DMS53 (cell line): Measurements from ENCODE around the gene MAP3K4.

Experiments
- DNase-seq: peaks from one replicate; lab custom pipeline; 2025; lab: John Stamatoyannopoulos, UW

The MAP3K4 gene

DNA sequence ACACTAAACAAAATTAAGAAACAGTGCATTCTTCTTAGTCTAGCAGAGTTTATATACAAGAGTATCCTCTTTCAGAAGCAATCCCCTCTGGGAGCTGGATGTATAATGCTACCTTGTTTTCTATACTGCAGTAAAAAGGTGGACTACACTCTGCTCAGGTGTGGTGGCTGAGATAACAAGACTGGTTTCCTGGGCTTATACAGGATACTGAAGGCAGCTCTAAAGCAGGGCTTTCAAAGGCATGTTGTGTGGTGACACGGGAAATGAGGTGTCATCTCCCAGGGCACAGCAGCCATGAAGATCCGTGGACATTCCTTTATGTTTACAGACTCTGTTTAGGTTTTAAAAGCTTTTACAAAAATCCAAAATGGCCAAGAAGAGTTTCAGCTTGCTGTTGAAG, 136.7 kb downstream of the MAP3K4 start:
- DNase-seq: no peak

DNA sequence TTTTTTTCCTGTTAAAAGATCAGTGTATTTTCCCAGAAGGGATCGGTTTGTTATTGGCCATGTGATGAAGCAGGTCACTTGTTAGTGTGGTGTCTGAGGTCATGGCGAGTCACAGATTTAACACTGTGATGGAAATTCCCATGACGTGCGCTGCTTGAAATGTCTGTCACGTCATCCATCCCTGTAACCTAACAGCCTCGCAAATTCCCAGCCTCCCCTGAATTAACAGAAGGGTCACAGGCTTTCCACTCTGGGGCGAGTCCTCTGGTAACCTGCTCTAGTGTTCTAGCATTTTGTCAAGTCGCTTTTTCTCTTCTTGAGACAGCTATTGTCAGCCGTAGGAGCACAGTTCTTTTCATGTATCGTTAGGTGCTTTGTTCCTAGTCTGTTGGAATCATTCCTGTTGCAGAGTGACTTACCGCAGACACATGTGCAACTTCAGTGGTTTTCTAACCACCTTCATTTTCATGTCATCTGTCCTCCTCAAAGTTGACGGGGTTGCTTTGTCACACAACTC, 137.2 kb downstream of the MAP3K4 start:
- DNase-seq: no peak

DNA sequence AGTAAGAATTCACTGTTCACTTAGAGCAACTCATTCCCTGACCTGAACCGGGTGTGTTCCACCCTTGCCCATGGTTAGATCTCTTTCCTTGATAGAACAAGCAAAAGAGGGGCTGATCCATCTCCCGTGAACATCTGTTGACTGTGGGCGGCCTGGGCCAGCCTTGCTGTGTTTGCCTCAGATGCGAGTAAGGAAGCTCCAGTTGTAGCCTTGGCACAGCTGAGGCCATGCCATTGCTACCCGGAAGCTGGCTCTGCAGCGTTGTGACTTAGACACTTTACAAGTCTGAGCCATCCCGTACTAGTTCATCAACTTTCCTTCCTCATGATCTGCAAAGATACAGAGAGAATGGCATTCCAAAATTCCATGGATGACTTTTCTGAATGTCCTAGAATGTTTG, 139.0 kb downstream of the MAP3K4 start:
- no peak for DNase-seq

DNA sequence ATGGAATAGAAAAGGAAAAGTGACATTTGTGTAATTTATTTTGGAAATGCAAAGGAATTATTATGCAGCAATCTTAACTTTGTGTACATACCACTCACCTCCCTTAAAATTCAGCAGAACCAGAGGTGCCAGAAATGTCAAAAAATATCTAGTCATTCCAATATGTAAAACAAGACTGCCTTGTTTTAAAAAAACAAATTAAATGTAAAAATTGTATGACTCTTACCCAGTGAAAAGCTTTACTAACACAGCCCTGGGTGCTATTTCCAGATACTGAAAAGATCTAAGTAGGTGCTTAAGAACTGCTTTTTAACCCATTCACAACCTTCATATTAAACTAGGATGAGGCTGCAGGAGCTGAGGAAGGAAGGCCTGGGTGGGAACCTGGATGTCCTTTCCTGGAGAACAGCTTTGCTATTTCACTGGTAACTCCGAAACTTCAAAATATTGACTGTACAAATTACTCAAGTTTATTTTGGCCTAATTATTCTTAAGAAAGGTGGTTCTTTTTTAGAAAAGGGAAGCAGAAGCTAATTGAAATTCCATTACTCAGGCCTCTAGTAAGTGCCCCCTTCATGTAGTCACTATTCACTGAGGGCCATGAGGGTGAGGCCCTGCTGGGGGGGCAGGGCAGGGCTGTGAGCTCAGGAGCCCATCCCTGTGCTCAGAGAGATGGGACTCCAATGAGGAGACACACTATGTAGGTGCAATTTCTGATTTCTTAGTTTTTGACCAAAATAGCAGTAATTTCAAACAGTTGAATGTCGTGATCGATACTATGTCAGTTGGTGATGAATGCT, 139.6 kb downstream of the MAP3K4 start:
- no peak for DNase-seq

DNA sequence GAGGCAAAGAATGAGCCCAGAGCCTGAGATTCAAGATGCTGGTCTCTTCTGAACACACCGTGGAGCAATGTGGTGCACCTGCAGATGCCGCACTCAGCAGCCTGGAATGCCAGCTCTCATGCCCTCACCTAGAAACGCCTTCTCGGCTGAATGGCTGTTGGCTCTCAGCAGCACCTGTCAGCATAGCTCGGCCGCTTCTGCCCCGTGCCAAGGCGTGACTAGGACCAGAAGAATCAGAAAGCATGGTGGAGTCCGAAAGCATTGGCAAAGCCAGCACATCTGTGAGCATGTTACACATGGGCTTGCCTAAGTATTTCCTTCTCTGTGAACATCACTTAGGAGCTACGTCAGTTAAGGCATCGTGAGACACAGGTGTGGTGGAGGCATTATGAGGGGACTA, 140.8 kb downstream of the MAP3K4 start:
- no peak for DNase-seq

DNA sequence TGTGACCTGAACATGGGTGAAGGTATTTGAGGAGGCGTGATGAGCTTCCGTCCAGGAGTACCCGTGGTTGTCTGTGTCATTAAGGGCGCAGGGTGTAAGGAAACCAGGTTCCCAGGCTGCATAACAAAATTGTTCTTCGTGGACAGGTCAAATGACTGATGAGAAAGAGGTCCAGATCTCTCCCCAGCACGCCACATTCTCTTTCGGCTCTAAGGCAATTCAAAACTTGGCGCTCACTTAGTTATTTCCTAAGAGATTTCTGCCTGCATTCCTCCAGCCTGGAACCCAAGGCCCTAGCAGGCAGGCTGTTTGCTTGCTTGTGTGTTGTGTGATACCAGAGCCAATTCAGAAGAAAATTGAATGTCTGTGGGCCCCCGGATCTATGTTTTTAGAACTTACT, 142.4 kb downstream of the MAP3K4 start:
- DNase-seq: no peak

DNA sequence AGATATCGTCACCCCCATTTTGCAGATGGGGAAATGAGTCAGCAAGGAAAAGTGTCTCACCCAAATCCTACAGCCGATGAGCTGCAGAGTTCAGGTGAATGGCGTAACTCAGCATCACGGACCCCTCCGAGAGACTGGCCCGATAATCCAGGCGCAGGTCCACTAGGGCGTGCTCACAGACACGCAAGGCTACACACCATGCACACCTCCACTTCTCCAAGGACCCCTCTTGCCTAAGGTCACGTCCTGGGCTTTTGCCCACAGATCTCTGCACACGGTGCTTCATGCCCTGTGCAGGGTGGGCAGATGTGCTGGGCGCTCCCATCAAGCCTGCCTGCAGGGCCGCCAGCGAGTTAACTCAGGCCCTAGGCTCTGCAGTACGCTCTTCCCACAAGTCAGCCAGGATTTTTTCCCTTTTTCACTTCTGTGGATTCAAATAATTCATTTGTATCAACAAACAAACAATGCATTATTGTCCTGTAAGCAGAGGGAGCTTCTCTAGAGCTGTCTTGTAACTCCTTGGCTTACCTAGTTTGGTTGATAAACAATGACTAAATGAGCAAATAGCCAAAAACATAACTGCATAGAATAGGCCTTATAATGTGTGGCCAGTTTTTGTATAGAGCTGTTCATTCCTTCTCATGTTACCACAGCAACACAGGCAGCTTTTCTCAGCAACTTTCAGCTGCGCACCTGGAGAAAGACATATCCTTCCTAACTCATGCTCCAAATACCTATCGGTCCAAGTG, 143.2 kb downstream of the MAP3K4 start:
- DNase-seq: no peak

DNA sequence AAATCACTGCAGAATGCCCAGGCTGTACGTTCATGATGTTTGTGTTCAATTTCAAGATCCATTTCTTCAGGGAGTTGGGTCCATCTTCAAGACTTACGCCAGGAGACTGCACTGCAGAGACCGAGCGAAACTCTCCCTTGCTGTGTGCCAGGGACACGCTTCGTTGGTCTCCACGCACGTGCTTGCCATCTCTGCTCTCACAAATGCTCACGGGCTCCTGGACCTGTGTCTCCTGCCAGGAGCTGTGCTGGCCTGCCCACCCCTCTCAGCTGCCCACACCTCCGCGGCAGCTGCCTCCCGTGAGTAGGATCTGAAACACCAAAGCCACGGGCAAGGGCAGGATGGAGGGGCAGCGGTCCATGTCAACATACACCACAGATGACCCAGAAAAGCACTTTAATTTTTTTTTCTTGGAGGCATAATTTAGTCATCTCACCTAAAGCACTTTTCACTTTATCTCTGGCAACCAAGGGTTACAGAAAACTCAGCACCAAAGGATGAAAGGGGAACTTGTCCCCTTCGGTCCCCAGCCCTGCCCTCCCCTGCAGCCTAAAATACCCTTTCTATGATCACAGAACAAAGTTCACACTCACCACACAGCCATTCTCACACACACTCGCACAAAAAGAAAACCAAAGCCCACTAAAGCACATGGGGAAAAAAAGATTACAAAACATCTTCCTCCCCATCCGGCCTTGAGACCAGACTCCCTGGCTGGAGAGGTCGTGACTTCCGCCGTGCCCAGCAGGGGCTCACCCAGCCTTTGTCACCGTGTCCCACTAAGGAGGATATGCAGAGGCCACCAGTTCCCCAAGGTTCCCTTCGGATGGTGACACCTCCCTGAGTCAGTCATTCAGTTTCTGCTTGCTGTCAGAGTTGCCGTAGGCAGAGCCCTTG, 144.4 kb downstream of the MAP3K4 start:
- no peak for DNase-seq

DNA sequence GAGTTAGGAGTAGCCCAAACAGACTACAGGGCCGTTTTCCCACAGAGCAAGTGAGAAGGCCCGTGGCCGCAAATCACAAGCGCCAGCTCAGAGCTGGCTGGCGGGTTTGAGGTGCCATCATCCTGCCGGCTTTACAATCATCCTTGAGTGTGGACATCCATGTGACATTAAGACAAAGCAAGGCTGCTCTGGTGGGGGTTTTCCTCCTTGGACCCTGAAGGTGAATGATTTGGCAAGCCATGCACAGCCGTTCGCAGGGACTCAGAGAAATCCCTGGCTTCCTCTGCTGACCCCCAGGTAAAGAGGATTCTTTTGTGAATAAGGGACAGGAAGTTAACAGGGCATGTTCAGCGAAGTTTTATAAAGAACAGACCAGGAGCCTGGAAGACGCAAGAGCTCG, 145.1 kb downstream of the MAP3K4 start:
- DNase-seq: no peak

DNA sequence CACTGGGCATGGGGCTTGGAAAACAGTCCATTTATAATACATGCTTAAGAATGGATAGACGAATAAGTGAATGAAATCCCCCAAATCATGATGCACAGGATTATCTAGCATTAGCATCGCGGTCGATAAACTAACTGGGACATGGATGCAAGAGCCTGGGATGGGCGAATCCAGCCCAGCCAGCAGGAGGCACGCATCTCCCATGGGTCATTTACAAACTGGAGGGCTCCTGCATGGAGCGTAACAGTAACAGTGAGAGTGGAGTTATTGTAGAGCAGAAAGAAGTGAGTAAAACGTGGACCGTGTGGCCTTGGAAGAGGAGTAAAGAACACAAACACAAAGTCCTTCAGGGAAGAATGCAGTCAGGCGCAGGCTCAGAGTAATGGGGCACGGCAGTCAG, 145.8 kb downstream of the MAP3K4 start:
- no peak for DNase-seq

DNA sequence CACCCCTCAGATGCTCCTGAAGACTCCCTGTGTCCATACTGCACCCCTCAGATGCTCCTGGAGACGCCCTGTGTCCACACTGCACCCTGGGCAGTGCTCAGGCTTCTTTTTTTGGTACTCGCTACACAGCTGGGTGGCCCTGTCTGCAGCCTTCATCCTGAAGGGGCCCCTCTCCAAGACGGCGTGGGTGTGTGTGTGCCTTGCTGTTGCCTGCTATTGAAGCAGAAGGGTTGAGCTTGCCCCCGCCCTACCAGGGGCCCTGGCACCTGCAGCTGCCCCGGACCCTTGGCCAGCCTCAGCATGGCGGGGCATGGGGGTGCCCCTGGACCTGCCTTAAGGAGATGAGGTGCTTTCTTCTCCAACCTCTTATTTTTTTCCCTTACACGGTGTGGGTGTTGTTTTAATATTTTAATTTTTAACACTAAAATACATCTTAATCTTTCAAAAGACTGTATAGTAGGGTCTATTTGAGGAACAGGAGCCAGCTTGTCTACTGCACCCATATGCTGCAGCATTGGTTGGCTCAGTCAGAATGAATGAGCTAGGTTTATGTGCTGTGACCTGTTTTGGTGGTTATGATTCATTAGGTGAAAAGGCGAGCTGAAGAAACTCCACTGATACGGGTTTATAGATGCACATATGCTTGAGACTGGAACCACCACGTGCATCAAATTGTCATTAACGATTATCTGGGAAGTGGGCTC, 146.4 kb downstream of the MAP3K4 start:
- no peak for DNase-seq

DNA sequence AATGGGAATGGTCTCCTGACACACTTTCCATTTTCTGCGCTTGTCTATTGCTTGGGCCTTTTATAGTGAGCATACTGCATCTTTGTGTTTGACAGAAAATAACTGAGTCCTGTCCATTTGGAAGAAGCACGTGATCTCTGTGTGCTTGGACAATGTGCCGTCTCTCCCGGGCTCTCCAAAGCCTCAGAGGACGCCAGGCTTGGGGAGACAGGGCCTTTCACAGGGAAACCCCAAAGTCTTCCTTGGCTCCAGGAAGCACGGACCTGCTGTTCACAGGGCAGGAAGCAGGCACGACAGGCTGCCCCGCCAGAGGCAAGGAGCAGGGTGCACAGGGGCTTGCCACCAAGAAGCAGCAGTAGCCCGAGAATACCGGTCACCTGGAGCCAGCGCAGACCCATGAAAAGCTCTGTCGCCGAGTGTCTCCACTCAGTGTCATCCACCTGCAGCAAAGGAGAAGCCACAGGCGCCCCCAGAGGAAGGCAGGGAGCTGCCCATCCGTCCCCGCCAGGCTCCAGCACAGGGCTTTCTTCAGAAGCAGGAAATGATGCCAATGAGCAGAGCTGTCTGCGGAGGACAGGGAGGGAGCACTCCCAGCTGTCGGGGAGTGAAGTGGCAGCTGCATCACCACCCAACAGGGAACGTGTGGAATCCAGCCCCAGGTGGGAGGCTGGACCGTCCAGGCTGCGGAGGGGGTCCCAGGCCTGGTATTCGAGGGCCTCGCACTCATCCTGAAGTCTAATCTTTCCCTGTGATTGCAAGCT, 147.2 kb downstream of the MAP3K4 start:
- peak; percentile 73 for DNase-seq

DNA sequence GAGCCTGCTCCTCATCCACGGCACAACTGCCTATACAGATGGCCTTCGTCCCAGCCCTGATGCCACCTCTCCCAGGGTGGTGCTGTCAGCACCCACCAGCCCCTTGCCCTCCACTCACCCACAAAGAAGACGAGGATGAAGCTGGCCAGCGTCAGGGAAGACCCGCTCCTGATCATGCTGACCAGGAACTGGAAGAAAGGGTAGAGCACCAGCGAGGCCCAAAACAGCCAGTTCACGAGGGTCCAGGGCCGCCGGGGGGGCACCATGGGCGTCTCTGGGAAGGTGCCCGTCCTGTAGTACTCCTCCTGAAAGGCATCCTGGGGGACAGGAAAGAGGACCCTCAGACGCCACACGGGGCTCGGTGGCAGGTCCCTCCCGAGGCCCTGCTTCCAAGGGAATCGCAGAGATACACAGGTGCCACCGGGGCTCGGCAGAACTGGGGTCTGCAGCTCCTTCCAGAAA, 147.8 kb downstream of the MAP3K4 start:
- DNase-seq: no peak

DNA sequence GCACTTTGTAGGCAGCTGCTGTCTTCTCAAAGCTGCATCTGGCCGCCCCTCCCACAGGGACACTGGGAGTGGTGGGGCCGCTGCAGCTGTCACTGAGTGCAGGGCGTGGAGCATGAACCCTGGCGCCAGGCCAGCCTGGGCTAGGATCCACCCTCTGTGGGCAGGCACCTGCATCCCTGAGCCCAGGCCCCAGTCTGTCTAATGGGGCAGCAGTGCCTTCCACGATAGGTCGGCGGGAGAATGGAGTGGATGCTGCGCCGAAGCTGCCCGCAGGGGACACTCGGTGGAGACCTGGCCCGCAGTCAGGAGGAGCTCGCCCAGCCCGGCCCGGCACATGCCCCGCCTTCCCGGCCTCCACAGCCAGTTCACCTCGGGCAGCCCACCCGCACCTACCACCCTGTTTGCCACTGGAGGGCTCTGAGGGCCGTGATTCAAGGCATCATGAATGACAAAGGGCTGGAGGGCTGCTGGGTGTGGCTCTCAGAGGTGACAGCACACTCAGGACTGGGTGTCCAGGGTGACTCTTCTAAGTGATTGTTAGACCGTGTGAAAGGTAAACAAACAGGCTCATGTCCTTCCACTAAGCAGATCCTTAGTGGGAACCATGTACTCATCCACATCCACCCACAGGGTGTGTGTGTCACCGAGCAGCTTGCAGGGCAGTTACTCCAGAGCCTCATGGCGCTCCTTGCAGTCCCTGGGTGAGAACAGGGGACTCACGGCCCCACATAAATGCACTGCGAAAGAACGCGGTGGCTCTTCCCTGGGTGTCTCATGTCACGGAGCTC, 148.4 kb downstream of the MAP3K4 start:
- DNase-seq: peak; percentile 58

DNA sequence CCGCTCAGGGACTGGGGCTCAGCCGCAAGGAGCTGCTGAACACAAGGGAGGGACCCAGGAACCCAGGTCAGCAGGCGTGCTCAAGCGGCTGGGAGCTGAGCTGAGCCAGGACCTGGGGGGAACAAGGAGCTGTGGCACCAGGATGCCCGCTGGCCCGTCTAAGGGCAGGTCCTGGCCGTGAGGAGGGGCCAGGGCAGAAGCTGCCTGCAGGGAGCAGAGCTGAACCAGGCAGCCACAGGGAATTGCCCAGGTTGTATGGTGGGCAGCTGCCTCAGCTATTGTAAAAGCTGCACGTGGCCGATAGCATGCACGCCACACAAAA, 148.9 kb downstream of the MAP3K4 start:
- no peak for DNase-seq

DNA sequence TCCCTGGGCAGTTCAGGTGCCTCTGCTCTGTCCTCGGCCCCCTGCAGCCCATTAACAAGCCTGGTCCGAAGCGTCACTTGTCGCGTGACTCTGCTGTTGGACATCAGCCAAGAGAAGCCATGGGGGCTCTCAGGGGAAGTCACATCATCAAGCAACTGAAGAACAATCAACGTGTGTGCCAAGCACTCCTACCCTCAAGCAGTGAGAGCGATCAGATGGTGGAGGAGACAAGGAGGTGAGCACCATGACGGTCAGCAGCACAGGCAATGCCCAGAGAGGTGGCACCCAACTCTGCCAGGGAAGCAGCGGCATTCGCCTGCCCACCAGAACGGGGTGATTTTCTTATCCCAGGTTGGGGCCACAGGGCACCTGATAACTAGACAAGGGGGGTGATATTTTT, 149.6 kb downstream of the MAP3K4 start:
- DNase-seq: no peak

DNA sequence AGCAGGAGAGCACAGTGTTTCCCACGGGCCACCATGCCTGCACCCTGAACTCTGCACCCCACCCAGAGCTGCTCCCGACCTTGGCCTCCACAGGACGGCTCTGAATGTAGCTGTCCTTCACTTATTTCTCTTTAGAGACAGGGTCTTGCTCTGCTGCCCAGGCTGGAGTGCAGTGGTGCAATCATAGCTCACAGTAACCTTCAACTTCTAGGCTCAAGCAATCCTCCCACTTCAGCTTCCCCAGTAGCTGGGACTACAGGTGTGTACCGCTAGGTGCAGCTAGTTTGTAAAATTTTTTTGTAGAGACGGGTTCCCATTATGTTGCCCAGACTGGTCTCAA, 151.4 kb downstream of the MAP3K4 start:
- no peak for DNase-seq

DNA sequence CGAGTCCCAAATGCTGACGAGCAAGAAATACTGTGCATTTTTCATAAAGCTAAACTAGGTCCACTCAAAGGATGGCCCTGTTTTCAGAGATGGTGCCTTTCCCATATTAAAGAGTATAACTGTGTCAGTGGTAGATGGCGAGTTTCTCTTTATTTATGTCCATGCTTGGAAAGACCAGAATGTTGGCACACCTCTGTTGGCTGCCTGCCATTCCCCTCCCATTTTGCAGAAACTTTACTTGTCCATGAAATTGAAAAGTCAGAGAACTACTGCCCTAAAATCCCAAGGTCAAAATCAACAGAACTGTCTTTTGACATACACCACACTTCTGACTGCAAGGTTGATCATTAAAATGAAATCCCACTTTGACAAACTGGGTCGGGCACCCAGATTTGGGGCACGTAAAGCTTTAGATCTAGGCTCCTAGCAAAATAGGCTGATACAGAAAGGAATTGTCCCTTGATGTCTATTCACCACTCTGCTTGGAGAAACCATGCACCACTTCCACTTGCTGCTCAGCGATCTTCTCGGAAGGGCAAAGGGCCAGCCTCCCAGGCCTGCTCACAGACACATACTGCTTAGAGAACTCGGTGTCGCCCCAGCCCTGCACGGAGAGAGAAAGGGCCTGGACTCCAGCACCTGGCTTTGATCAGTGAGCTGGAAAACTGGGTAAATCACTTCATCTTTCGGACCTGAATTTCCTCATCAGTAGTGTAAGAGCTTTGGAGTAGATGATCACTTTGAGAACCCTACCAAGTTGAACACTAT, 152.3 kb downstream of the MAP3K4 start:
- DNase-seq: no peak

DNA sequence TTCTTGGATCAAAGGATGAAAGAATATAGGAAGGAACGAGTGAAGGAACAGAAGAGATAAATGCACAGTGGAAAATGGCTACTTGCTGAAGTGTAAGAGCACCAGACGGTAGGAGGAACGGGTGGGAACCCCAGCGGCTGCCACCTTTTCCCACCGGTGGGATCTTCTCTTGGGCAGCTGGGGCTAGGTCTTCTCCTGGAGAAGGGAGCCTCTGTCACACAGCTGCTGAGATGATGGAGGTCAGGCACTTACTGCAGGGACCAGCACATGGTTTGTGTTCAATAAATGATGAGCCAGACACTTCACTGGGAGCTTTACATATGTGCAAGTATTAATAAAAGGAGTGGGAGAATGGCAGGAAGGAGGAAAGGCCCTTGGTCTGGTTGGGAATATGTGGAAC, 158.6 kb downstream of the MAP3K4 start:
- no peak for DNase-seq

DNA sequence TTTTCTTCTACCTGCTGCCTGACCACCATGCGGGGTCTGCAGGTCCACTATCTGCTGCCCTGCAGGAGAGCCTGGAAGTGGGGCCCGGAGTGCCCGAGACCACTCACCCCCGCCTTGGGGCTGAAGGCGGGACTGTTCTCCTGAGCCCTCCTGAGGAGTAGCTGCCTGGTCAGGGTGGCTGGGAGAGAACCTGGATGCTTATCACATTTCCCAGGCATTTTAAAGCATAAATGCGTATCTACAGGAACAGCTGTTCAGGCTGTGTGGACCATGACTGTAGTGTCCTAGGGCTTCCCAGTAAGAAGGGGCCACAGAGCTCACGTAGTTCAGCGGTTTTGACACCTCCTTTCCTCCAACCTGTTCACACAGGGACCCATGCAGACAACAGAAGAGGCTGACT, 159.0 kb downstream of the MAP3K4 start:
- DNase-seq: no peak
